Posterior cingulate gyrus (tissue), 11 donors: ENCODE results near the gene ELAVL2.

Experiments used
- DNase-seq, 10 donors: peaks; one replicate each; pipeline versions ENCODE4 v3.0.0 to v3.0.0-alpha.2; 2020 to 2021; ENCODE audit warnings: mixed read lengths in 3 of 10
- intact Hi-C: fragments of 100-400 bp; cut with DNase I; formaldehyde crosslinking; loops from one replicate; pipeline ENCODE4 v1.15.1; 2023

ELAVL2 gene

DNA sequence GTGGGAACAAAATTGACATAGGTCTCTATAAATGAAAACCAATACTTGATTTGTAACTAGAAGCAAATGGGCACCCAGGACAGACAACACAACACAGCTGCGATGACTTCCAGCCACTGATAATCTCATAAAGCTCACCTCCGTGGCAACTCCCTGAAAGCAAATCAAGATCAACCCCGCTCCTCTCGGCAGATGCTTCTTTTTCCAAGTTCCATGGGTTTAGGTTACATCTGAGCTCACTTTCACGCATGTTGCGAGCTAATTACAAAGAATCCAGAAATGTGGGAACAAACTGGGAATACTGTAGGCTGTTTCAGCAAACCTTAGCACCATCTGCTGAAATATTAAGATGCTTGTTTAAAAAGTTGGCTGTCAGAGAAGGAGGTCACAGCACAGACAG lies 153.9 kb downstream of the ELAVL2 start:
- intact Hi-C loops: no loop called here
- no peak for DNase-seq

DNA sequence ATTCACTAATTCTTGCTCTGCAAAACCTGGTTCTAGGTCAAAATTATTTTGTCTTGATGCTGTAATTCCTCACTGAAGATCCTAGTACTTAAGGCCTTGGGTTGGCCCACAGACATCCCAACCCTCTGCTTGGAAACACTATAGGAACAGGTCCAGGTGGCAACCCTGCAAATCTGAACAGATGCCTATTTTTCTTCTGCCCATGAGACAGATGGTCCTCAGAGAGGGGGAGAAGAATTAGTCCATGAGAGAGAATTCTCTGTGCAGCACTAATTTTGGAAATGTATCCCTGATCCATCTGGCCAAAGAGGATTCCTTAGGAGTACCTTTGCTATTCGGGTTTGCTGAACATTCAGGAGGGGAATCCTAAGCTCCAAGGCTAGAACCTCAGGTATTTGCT lies 156.3 kb downstream of the ELAVL2 start:
- DNase-seq: no peak
- intact Hi-C loops: loop anchor here (10.0 kb wide), 1 partner anchor 155 kb away; the partner anchor contains the start of gene ELAVL2

DNA sequence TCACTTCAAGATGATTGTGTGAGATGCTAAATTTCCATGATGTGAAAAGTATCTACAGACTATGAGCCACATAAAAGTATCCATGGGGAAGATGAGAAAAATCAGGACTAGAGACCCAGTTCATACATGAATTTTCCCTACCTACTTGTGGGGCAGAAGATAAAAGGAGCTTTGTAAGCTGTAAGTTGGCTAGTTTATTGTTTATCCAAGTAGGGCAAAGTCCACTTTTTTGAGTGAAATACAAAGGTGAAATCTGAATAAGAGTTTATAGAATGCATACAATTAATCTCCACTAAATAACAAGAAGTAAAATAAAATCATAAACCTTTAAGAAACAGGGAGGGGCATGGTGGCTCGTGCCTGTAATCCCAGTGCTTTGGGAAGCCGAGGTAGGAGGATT lies 160.4 kb downstream of the ELAVL2 start:
- intact Hi-C loops: loop anchor here (10.0 kb wide), 1 partner anchor 159 kb away; the partner anchor contains the start of gene ELAVL2

DNA sequence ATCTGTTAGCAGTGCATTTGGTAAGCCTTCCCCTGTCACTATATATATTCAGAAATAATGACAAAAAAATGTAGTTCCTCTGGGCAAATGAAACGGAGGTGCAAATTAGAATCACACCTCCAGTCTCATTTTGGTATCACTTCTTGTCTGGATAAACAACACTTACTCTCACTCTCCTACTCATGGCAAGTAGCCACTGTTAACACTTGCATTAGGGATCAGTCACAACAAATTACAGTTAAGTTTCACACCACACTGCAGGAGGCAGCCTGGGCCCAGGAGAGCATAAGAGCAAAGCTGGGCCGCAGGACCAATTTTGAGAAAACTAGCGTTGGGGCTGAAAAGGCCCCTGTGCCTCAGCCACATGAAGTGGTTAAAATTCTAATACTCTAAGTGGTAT lies 161.0 kb downstream of the ELAVL2 start:
- no peak for DNase-seq
- intact Hi-C loops: loop anchor here (10.0 kb wide), 1 partner anchor 160 kb away; the partner anchor contains the start of gene ELAVL2

More for the DNA sequence above, 160.4 kb downstream of the ELAVL2 start:
- no peak for DNase-seq

DNA sequence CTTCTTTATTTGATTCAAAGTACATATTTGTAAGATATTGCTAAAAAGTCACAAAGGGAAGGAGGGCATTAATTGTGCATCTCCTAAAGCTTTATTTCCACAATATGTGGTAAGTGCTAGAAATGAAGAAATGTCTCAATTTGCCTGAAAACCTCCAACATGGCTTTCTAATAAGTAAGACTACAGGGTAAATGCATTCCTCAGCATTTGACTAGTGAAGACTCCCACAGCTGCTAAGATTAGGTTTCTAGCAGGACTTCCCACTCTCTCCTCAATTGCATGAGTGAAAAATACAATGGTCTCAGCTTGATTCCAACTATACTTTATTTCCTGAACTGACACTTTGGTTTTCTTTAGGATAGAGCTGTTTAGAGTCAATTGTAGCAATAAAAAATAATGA lies 162.1 kb downstream of the ELAVL2 start:
- intact Hi-C loops: loop anchor here (10.0 kb wide), 1 partner anchor 161 kb away; the partner anchor contains the start of gene ELAVL2
- DNase-seq: no peak

DNA sequence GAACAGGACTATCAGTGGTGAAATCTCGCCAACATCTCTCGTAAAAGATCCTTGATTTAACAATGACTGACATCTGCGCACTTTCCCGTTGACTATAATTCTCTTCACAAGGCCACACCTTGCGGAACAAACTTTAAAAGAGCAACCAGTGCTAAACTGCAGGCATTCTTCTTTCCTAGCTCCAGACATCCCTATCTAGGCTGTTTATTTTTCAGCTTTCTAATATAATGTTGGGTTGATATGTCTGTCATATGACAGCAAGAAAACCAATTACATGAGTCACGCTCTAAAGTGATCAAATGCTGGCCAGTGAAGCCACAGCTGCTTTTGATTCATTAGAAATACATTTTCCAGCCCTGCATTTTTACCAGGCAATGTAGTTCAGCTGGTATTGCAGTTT lies 162.5 kb downstream of the ELAVL2 start:
- DNase-seq: no peak
- intact Hi-C loops: loop anchor here (10.0 kb wide), 1 partner anchor 161 kb away; the partner anchor contains the start of gene ELAVL2

DNA sequence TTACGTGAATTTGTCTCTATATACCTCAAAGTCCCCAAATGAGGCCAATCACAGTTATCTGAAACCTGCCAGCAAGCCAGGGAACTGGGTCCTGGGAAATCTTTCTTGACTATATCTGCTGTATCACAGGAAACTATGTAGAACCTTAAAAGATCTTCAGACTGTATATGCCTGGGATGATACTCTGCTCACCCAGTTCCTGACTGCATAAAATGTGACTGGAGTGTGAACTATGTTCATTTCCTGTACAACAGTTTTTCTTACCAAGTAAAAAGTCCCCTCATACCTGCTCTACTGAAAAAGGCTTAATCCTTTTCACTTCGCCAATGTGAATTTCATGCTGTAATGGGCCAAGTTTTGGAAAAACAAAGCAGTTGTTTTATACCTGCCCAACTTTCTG lies 162.9 kb downstream of the ELAVL2 start:
- DNase-seq: no peak
- intact Hi-C loops: loop anchor here (10.0 kb wide), 1 partner anchor 162 kb away; the partner anchor contains the start of gene ELAVL2

DNA sequence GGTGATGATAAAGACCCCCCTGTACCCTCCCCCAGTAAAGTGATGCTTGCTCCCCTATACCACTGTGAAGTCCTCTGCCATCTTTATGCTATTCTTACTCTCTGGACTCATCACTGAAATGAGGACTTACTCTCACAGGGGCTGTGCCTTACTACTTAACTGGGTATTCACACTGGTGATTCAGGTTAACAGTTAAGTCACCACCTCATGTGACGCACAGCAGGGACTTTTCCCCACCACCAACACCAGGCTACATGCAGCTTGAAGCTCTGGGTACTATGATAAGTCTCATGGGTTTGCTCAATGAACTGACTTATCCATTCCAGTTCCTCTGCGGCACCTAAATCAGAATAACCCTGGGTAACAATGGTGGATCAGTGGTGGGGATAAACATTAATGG lies 163.7 kb downstream of the ELAVL2 start:
- intact Hi-C loops: loop anchor here (10.0 kb wide), 1 partner anchor 162 kb away; the partner anchor contains the start of gene ELAVL2
- no peak for DNase-seq

DNA sequence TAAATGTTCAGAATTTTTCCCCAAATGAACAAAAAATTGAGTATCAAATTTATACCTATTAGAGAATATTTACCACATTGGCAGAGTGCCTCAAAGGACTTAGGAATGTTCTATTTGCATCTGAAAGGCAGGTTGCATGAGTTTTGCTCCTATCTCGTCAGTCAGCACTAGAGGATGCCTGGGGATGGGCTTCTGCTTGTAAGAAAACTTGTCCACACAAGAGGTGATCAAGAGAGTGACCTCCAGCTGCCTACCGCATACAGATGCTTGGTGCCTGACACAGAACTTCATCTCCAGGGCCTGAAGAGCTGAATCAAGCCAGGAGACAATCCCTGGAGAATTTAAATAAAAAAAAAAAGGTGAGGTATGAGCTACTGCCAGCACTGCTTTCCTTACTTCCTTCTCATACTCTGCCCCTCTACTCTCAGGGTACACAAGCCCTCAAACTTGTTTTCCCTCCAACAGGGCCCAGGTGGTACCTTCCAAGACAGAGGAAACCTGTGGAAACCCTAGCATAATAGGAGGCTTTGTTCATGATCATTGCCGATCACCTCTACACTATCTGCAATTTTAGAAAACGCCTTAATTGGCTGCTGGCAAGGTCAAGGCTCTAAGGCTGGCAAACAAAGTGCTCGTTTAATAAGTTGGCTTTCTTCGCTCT lies 166.6 kb downstream of the ELAVL2 start:
- intact Hi-C loops: loop anchor here (10.0 kb wide), 1 partner anchor 165 kb away; the partner anchor contains the start of gene ELAVL2
- no peak for DNase-seq

DNA sequence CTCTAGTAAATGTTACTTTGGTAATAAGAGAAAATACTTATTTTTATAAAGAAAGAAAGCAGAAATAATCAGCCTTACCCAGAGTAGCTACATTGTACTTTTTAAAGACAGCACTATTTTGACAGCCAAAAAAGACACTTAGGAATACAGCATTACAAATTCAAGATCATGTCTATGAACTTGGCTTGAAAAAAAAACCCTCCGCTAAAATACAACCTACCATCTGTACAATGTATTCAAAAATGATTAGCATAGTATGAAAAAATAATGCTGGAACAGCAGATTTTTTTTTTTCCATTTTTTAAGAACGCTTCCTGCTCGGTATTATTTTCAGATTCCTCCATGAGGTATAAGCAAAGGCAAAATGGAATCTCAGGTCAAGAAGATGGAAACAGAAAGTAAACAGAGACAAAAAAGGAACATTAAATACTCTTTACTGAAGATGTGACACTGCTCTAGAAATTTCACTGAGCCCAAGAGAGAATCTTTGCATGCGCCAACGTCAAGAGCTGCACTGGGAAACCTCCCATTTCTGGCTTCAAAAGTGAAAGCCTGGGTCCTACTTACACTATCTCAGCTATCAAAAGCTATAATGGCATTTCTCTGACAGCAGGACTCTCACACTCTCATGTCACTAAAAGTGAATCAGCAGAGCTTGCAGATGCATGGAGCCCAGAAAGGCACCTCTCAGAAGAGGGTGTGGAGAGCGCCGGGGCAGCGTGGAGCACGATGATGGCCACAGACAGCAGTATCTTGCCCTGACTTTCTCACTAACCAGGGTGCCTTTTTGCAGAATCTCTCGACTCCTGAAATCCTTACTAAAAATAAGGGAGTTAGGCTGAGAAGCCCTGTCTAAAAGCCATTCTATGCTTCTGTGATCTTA lies 167.4 kb downstream of the ELAVL2 start:
- intact Hi-C loops: no loop called here
- DNase-seq: peak in 1 of 10 donors; percentile 72

DNA sequence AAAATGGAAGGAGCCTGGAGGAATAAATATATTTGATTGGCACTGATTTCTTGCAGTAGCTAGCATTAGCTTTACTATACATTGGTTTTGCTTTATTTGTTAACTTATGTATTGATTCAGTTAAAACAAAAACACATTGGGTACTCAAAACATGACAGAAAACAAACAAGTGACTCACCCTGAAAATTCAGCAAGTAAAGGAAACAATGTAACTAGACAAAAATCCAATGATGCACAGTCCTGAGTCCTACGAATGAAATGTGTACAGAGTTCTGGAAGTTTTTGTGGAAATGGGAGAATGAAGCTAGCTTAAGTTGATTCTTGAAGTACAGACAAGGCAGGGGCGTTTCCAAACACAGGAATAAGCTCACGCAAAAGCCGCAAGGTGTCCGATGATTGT lies 175.0 kb downstream of the ELAVL2 start:
- intact Hi-C loops: no loop called here
- no peak for DNase-seq

DNA sequence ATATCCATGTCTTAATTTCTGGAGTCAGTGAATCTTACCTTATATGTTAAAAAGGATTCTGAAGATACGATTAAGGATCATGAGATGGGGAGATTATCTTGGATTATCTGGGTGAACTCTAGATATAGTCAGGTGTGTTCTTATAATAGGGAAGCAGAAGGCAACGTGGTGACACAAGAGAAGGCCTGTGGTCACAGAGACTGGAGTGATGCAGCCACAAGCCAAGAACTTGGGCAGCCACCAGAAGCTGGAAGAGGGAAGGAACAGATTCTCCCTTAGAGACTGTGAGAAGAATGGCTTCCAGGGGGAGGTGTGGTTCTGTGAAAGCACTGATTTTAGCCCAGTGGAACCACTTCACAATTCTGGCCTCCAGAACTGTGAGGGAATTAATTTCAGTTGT lies 177.4 kb downstream of the ELAVL2 start:
- no peak for DNase-seq
- intact Hi-C loops: no loop called here

DNA sequence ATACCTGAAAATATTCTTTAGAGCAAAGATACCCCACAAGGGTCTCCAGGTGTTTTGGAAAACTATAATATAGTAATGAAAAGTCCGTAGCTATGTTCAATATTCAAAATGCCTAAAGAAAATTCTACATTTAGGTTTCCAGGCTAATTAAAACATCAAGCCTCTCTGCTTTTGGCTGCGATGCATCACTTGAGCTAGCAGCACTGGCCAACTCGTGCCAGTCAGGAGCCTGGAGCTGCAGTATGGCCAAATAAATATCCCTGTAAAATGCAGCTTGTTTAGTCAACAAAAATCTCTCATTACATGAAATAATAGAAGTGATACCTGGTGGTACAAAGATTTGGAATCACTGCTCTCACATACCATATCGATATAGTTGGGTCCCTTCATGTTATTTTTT lies 181.1 kb downstream of the ELAVL2 start:
- intact Hi-C loops: no loop called here
- no peak for DNase-seq

DNA sequence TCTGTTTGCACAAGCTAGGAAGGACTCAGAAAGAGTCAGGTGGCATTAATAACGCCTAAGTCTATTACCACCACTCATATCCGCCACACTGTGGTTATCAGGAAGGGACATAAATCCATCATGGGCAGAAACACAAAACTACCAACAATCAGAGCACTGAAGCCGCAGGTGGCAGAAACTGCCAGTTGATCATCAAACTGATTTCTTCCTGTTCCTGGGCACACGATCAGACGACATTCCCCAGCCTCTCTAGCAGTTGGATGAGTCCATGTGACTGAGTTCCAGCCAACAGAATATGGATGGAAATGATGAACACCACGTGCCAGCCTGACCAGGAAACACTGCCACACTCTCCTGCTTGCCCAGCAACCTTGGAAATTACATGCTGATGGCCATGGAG lies 181.7 kb downstream of the ELAVL2 start:
- no peak for DNase-seq
- intact Hi-C loops: no loop called here

DNA sequence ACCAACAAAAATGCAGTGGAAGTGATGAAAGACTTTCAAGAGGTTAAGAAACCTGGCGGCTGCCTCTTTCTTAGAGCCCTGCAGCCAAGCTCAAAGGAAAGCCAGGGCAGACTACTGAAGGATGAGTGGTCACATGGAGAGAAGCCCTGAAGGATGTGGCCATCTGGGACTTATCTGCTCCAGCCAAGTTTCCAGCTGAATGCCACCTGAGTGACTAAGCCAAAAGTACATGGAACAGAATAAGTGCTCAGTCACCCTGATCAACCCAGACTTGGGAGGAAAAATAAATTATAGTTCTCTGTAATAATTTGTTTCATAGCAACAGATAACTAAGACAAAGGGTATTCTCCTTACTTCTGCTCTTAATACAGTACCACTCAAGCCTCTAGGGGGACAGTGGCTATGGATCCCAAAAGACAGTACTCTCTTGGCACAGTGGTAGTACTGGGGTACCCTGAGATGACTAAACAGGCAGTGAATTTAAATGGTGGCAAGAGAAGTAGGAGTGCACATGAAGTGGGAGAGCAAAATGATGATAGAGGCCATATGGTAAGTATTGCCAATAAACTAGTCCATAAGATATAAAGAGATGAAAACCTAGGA lies 182.3 kb downstream of the ELAVL2 start:
- no peak for DNase-seq
- intact Hi-C loops: no loop called here
